NB4 (cell line): ENCODE data around the gene NR1H4.

Experiments
- DNase-seq: peaks from one replicate; pipeline ENCODE4 v3.0.0; 2010; ENCODE audit warnings: low read depth
- H3K4me3 ChIP-seq: one replicate; pipeline ENCODE4 v1.5.1; 2011; ENCODE audit warnings: mild to moderate bottlenecking, low read depth, low read length, moderate library complexity
- CTCF ChIP-seq: IDR thresholded peaks from one replicate; pipeline ENCODE4 v1.5.1; 2012; ENCODE audit warnings: low read depth, low read length
- MAX ChIP-seq: IDR thresholded peaks from 2 replicates; pipeline ENCODE4 v1.6.1; 2011; ENCODE audit warnings: low read depth, low read length
- MYC ChIP-seq: IDR thresholded peaks from 2 replicates; pipeline ENCODE4 v1.6.1; 2011; ENCODE audit warnings: low read depth, low read length
- POLR2A ChIP-seq: IDR thresholded peaks from 2 replicates; pipeline ENCODE4 v1.6.1; 2011; ENCODE audit warnings: mild to moderate bottlenecking; ENCODE audit not compliant: insufficient read length; ENCODE audit errors: extremely low read depth

The NR1H4 gene

GRCh38 chr12:100574187-100575074 lies 100.8 kb downstream of the NR1H4 start:
- H3K4me3 ChIP-seq, result no peak overlapping the region
- DNase-seq, result no peak
- TF ChIP-seq MAX (no peak), MYC (no peak), CTCF (no peak), POLR2A (no peak)

GRCh38 chr12:100576331-100577036 lies 102.8 kb downstream of the NR1H4 start:
- peak; percentile 36; the same call in 1 of the 2 replicates for TF ChIP-seq MAX
- TF ChIP-seq MYC, result no peak; the same call in 1 of the 2 replicates
- TF ChIP-seq POLR2A, result no peak
- TF ChIP-seq CTCF, result no peak
- DNase-seq, result peak; percentile 65
- no peak overlapping the region for H3K4me3 ChIP-seq

GRCh38 chr12:100578923-100579322 lies 105.3 kb downstream of the NR1H4 start:
- no peak for TF ChIP-seq MYC
- no peak for TF ChIP-seq POLR2A
- no peak for TF ChIP-seq MAX
- no peak for TF ChIP-seq CTCF
- no peak for DNase-seq
- H3K4me3 ChIP-seq, result no peak overlapping the region

GRCh38 chr12:100579844-100580243 lies 106.2 kb downstream of the NR1H4 start:
- TF ChIP-seq MYC (no peak), CTCF (no peak), MAX (no peak), POLR2A (no peak)
- peak; percentile 8 for DNase-seq

GRCh38 chr12:100584256-100584655 lies 110.6 kb downstream of the NR1H4 start:
- no peak overlapping the region for H3K4me3 ChIP-seq
- DNase-seq, result no peak
- TF ChIP-seq POLR2A (no peak), CTCF (no peak), MYC (no peak), MAX (no peak)

More at GRCh38 chr12:100579844-100580243, 106.2 kb downstream of the NR1H4 start:
- H3K4me3 ChIP-seq, result no peak overlapping the region
